ENCODE results near the gene SHLD1.

GRCh38 chr20:5786930-5787795 lies 37.0 kb downstream of the SHLD1 start:
- TF ChIP-seq SIN3A (IDR thresholded peaks at IDR 0.05; ENCODE audit: low read depth) (no peak), POLR2AphosphoS5 (IDR thresholded peaks at IDR 0.05; ENCODE audit: low read depth, low read length) (no peak), RAD21 (IDR thresholded peaks at IDR 0.05; ENCODE audit: low read depth) (no peak), JUND (IDR thresholded peaks at IDR 0.05) (no peak), POLR2A (IDR thresholded peaks at IDR 0.05; ENCODE audit: borderline replicate concordance, extremely low read depth, insufficient read depth, insufficient read length) (no peak), EZH2 (IDR thresholded peaks at IDR 0.05) (no peak), FOSL1 (IDR thresholded peaks at IDR 0.05; ENCODE audit: low read depth) (no peak)
- TF ChIP-seq, protein P1, sequence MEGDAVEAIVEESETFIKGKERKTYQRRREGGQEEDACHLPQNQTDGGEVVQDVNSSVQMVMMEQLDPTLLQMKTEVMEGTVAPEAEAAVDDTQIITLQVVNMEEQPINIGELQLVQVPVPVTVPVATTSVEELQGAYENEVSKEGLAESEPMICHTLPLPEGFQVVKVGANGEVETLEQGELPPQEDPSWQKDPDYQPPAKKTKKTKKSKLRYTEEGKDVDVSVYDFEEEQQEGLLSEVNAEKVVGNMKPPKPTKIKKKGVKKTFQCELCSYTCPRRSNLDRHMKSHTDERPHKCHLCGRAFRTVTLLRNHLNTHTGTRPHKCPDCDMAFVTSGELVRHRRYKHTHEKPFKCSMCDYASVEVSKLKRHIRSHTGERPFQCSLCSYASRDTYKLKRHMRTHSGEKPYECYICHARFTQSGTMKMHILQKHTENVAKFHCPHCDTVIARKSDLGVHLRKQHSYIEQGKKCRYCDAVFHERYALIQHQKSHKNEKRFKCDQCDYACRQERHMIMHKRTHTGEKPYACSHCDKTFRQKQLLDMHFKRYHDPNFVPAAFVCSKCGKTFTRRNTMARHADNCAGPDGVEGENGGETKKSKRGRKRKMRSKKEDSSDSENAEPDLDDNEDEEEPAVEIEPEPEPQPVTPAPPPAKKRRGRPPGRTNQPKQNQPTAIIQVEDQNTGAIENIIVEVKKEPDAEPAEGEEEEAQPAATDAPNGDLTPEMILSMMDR (IDR thresholded peaks at IDR 0.05 in 2 of 3, conservative IDR thresholded peaks at IDR 0.05 in 1 of 3; ENCODE audit: borderline replicate concordance in 1 of 3, insufficient read depth in 1 of 3, low read depth in 2 of 3, low read length in 2 of 3), result no peak
- TF ChIP-seq, protein P2, sequence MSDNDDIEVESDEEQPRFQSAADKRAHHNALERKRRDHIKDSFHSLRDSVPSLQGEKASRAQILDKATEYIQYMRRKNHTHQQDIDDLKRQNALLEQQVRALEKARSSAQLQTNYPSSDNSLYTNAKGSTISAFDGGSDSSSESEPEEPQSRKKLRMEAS (IDR thresholded peaks at IDR 0.05), result no peak

Data from HCT116 (cell line).